K562 (cell line): ENCODE measurements around the gene SLC4A9. TPM values are rescaled to one million over a fixed set of nuclear protein-coding genes. Genes with fewer than 3 reads are reported as not detected.

ENCODE experiments used
- ATAC-seq: fragments of 200-7000 bp; cut with Tn5 transposase; 3 replicates; pipeline ENCODE4 v1.9.1; 2020; ENCODE audit warnings: moderate library complexity
- BruUV-seq: library from RNA; stranded (reverse); fragments of 400-500 nt; replicated peaks from 2 replicates; lab custom pipeline; 2021; lab: Mats Ljungman, UMichigan
- CTCF ChIA-PET: fragments of 300-600 bp; formaldehyde crosslinking; extraction: SDS; loops from one replicate; lab custom pipeline; 2021; ENCODE audit warnings: low intra/inter-chr PET ratio; lab: Yijun Ruan, JAX
- POLR2A ChIA-PET: fragments of 300-600, 350-650 bp; sonication (Branson Sonifier 250); formaldehyde crosslinking; extraction: SDS; loops from one replicate; lab custom pipeline; 2021; ENCODE audit warnings: antibody characterized with exemption, inconsistent platforms; lab: Yijun Ruan, JAX
- DNase-seq, 4 experiments: peaks; one replicate each; pipeline versions ENCODE4 v3.0.0 to v3.0.0-alpha.2; 2011 to 2018; ENCODE audit warnings: low spot score in 3 of 4, mixed read lengths in 3 of 4; ENCODE audit errors: extremely low read depth in 1 of 4
- FAIRE-seq: peaks from 2 replicates; lab custom pipeline; 2011; peaks lifted over from hg19 to GRCh38; lab: Jason Lieb, UNC
- H2AFZ ChIP-seq: 2 replicates; pipeline ENCODE4 v1.6.0; 2011; ENCODE audit warnings: low read depth, low read length, control low read depth, inconsistent platforms
- H3K27ac ChIP-seq: fragments of 200-600 bp; 3 replicates; pipeline ENCODE4 v1.8.0; 2011; ENCODE audit warnings: low read depth, mild to moderate bottlenecking, control low read depth, inconsistent platforms, low read length, moderate library complexity, mixed read lengths; ENCODE audit errors: extremely low read depth
- H3K27me3 ChIP-seq, 2 experiments: fragments of 300-600 bp in 1 of 2; 2 replicates in 1 of 2; 3 replicates in 1 of 2; pipeline versions ENCODE4 v1.6.0 to v1.8.0; 2011; ENCODE audit warnings: inconsistent platforms in 2 of 2, low read length in 2 of 2, mild to moderate bottlenecking in 1 of 2, mixed read lengths in 1 of 2, moderate library complexity in 1 of 2; ENCODE audit not compliant: control insufficient read depth in 2 of 2, insufficient read depth in 2 of 2
- H3K36me3 ChIP-seq: fragments of 300-600 bp; 3 replicates; pipeline ENCODE4 v1.8.0; 2011; ENCODE audit warnings: mild to moderate bottlenecking, low read length, inconsistent platforms; ENCODE audit not compliant: control insufficient read depth, insufficient read depth
- H3K4me1 ChIP-seq, 2 experiments: fragments of 200-600 bp in 1 of 2; replicated peaks in 1 of 2; 2 replicates in 1 of 2; 3 replicates in 1 of 2; pipeline versions ENCODE4 v1.5.1 to v1.8.0; 2011; ENCODE audit warnings: inconsistent platforms in 2 of 2, low read length in 2 of 2, mild to moderate bottlenecking in 1 of 2, mixed read lengths in 1 of 2, moderate library complexity in 1 of 2; ENCODE audit not compliant: control insufficient read depth in 2 of 2, insufficient read depth in 2 of 2
- H3K4me2 ChIP-seq: 2 replicates; pipeline ENCODE4 v1.6.1; 2011; ENCODE audit warnings: low read length, control low read depth, inconsistent platforms, mixed read lengths; ENCODE audit not compliant: insufficient read depth
- H3K4me3 ChIP-seq: fragments of 200-600 bp; sonication (generic), shearing (Covaris generic); 2 replicates; pipeline ENCODE4 v1.5.1; 2016; ENCODE audit warnings: control low read depth, inconsistent platforms
- H3K79me2 ChIP-seq: fragments of 200-600 bp; 3 replicates; pipeline ENCODE4 v1.8.0; 2011; ENCODE audit warnings: low read length, inconsistent platforms; ENCODE audit not compliant: control insufficient read depth, insufficient read depth
- H3K9ac ChIP-seq, 2 experiments: 2 replicates each; pipeline versions ENCODE4 v1.6.0 to v1.6.1; 2011; ENCODE audit warnings: low read depth in 2 of 2, low read length in 2 of 2, control low read depth in 1 of 2, inconsistent platforms in 1 of 2, mild to moderate bottlenecking in 1 of 2, mixed read lengths in 1 of 2; ENCODE audit not compliant: insufficient read depth in 1 of 2
- H3K9me1 ChIP-seq: one replicate; pipeline ENCODE4 v1.6.0; 2011; ENCODE audit warnings: inconsistent platforms, mild to moderate bottlenecking, low read length, moderate library complexity; ENCODE audit not compliant: control insufficient read depth, insufficient read depth
- H3K9me3 ChIP-seq: replicated peaks from 2 replicates; pipeline ENCODE4 v1.5.1; 2011; ENCODE audit warnings: low read depth, low read length, inconsistent platforms; ENCODE audit not compliant: control insufficient read depth, insufficient read depth
- H4K20me1 ChIP-seq: replicated peaks from 2 replicates; pipeline ENCODE4 v1.6.1; 2011; ENCODE audit warnings: low read length, inconsistent platforms, mixed read lengths; ENCODE audit not compliant: control insufficient read depth, insufficient read depth
- E2F6 ChIP-seq, 2 experiments: IDR thresholded peaks; 2 replicates each; pipeline ENCODE4 v1.6.1; 2011; ENCODE audit warnings: borderline replicate concordance in 1 of 2, control low read depth in 1 of 2, low read depth in 1 of 2, low read length in 1 of 2, mild to moderate bottlenecking in 1 of 2, mixed read lengths in 1 of 2, moderate library complexity in 1 of 2; ENCODE audit not compliant: insufficient read depth in 1 of 2, insufficient read length in 1 of 2, poor library complexity in 1 of 2, severe bottlenecking in 1 of 2; ENCODE audit errors: extremely low read depth in 1 of 2
- FOXO4 ChIP-seq: fragments of 450-650 bp; formaldehyde crosslinking; IDR thresholded peaks from 2 replicates; pipeline ENCODE4 v1.4.0; 2020; ENCODE audit warnings: mild to moderate bottlenecking, moderate library complexity
- POLR2AphosphoS5 ChIP-seq: IDR thresholded peaks from 2 replicates; pipeline ENCODE4 v1.6.1; 2011; ENCODE audit warnings: mild to moderate bottlenecking, low read depth, low read length, moderate library complexity; ENCODE audit not compliant: control insufficient read depth, insufficient read depth
- TFAP4 ChIP-seq: sonication (generic); formaldehyde crosslinking; IDR thresholded peaks from 2 replicates; pipeline ENCODE4 v1.8.0; 2022; ENCODE audit warnings: missing genetic modification reagents, mild to moderate bottlenecking, moderate library complexity, borderline replicate concordance
- ZNF589 ChIP-seq: fragments of 200-800 bp; sonication (Bioruptor generic); IDR thresholded peaks from 2 replicates; pipeline ENCODE4 v1.6.1; 2016; ENCODE audit warnings: low read depth, missing genetic modification characterization, missing compliant biosample characterization
- ZNF764 ChIP-seq: fragments of 250-450 bp; sonication (Bioruptor Pico); IDR thresholded peaks from 2 replicates; pipeline ENCODE4 v1.4.0; 2020; ENCODE audit warnings: low read depth, mild to moderate bottlenecking, moderate library complexity
- WGBS: fragments of 100-300 bp; shearing (Covaris generic); methylation state at CpG from one replicate; pipeline ENCODE4 v1.1.6; 2016; ENCODE audit warnings: low coverage, mixed read lengths; ENCODE audit not compliant: insufficient coverage; ENCODE audit errors: missing lambda C conversion rate; 5-methylcytosine and 5-hydroxymethylcytosine counted together
- in situ Hi-C: fragments of 300-500 bp; cut with MboI; formaldehyde crosslinking; loops from 4 replicates; pipeline ENCODE4 v1.15.0; 2018; ENCODE audit warnings: inconsistent platforms, mixed read lengths
- intact Hi-C: fragments of 100-400 bp; cut with micrococcal nuclease; formaldehyde crosslinking; loops from 2 replicates; pipeline ENCODE4 v1.14.2; 2022
- polyA plus RNA-seq, 8 experiments: library from polyadenylated mRNA; depleted of rRNA in 4 of 8; stranded (reverse) in 5 of 8; unstranded in 3 of 8; fragments of >200 nt; fragmentation: Nextera tagmentation in 2 of 8; fragmentation: Illumina TruSeq in 1 of 8; extraction: Ambion mirVana in 2 of 8; extraction: Trizol in 1 of 8; gene quantifications; 2 replicates each; pipeline versions ENCODE4 v1.2.1 to v1.2.3, GENCODE V29; 2011 to 2014; ENCODE audit warnings: inconsistent platforms in 1 of 8, missing spikeins in 1 of 8
- total RNA-seq, 7 experiments: library from RNA; depleted of rRNA in 6 of 7; stranded (reverse); fragments of >200 nt in 6 of 7; fragmentation: Illumina TruSeq in 2 of 7; extraction: Trizol in 2 of 7; gene quantifications; 2 replicates each; pipeline versions ENCODE4 v1.2.1 to v1.2.3, GENCODE V29; 2011 to 2021; ENCODE audit warnings: low replicate concordance in 1 of 7

SLC4A9 gene
- total and polyA plus RNA-seq, 9 of the 15 experiments (the other 6 are each of a cell fraction or from before 2014, with no cell fraction given): 0.05 to 0.13 TPM; not detected in 7

- Histone ChIP-seq H3K36me3 (no peaks in the 10 kb centered on the region), H3K4me3 (peak overlapping the region; percentile 37), H3K27ac (no peak overlapping the region), H3K9ac (peak overlapping the region; percentile 32 to 89; a peak in 3 of 4 replicates), H3K79me2 (no peaks in the 10 kb centered on the region), H4K20me1 (no peaks in the 10 kb centered on the region; the same call in 1 of the 2 replicates), H3K4me2 (peak overlapping the region; percentile 83), H3K9me1 (no peaks in the 10 kb centered on the region), H3K9me3 (no peaks in the 10 kb centered on the region), H3K4me1 (peaks cover 9 to 13% of the 10 kb centered on the region in 2 experiments; a peak in 4 of 5 replicates), H2AFZ (peak overlapping the region; percentile 92), H3K27me3 (no peaks in the 10 kb centered on the region)
- no peak for DNase-seq
- 40% methylated on average over 20 of the region's 20 CpGs for WGBS
- POLR2A ChIA-PET: interaction anchor here (0.6 to 2.1 kb wide), 5 partner anchors 18 to 355 kb away, joined by 3 to 5 read pairs (median 3); partner anchors contain the start of gene HBEGF
- no TSS peak for BruUV-seq
- intact Hi-C loops: loop anchor here (5.0 kb wide), 1 partner anchor 363 kb away; no protein-coding TSS in a partner anchor
- CTCF ChIA-PET: interaction anchor here (0.6 to 1.5 kb wide), 3 partner anchors 9 to 285 kb away, joined by 3 to 4 read pairs (median 4); no protein-coding TSS in a partner anchor
- no peak for FAIRE-seq
- no peak for ATAC-seq
- in situ Hi-C loops: no loop called here
- no peak for TF ChIP-seq ZNF589 (CRISPR knock-in tag)
- TF ChIP-seq ZNF764 (CRISPR knock-in tag): no peak
- TF ChIP-seq E2F6 (IDR thresholded peaks at IDR 0.05; ENCODE audit: borderline replicate concordance in 1 of 2, extremely low read depth in 1 of 2, insufficient read depth in 1 of 2, insufficient read length in 1 of 2, low read depth in 1 of 2, low read length in 1 of 2, poor library complexity in 1 of 2, severe bottlenecking in 1 of 2): peak in 1 of 2 experiments; percentile 1
- TF ChIP-seq POLR2AphosphoS5: no peak
- TF ChIP-seq TFAP4 (CRISPR knock-in tag): no peak
- TF ChIP-seq FOXO4 (CRISPR knock-in tag): no peak
These were observed 3.9 kb downstream of the SLC4A9 start for GRCh38 chr5:140363631-140364471.
